ENCODE measurements around the gene SNCG.

The SNCG gene

GRCh38 chr10:86960863-86961434, 2.5 kb downstream of the SNCG start:
- DNase-seq (ENCODE audit: low spot score), result no peak

- no peak for DNase-seq (ENCODE audit: low spot score)
Observed at GRCh38 chr10:86961481-86962091, 3.2 kb downstream of the SNCG start.

GRCh38 chr10:86962136-86962980, 4.0 kb downstream of the SNCG start:
- DNase-seq (ENCODE audit: low spot score), result no peak

GRCh38 chr10:86962981-86963310, 4.5 kb downstream of the SNCG start:
- DNase-seq (ENCODE audit: low spot score), result no peak

GRCh38 chr10:86963341-86963919, 5.0 kb downstream of the SNCG start:
- DNase-seq (ENCODE audit: low spot score), result no peak

GRCh38 chr10:86964061-86964846, 5.9 kb downstream of the SNCG start:
- DNase-seq (ENCODE audit: low spot score), result no peak

GRCh38 chr10:86964847-86965190, 6.4 kb downstream of the SNCG start:
- no peak for DNase-seq (ENCODE audit: low spot score)

GRCh38 chr10:86965986-86966654, 7.7 kb downstream of the SNCG start:
- DNase-seq (ENCODE audit: low spot score), result no peak

GRCh38 chr10:86967481-86967941, 9.1 kb downstream of the SNCG start:
- no peak for DNase-seq (ENCODE audit: low spot score)

- DNase-seq (ENCODE audit: low spot score), result peak; percentile 63
Observed at GRCh38 chr10:86968271-86968993, 10.0 kb downstream of the SNCG start, which contains the start of gene ADIRF. Gene ADIRF, plus strand, starts transcription at chr10:86968482. Its CDS starts 63 bp downstream, at chr10:86968545.

GRCh38 chr10:86968994-86969355, 10.6 kb downstream of the SNCG start:
- no peak for DNase-seq (ENCODE audit: low spot score)

- DNase-seq (ENCODE audit: low spot score), result peak; percentile 47
Observed at GRCh38 chr10:86969421-86970041, 11.1 kb downstream of the SNCG start.

- peak; percentile 90 for DNase-seq (ENCODE audit: low spot score)
Observed at GRCh38 chr10:86970162-86970981, 12.0 kb downstream of the SNCG start.

- DNase-seq (ENCODE audit: low spot score), result no peak
Observed at GRCh38 chr10:86970982-86971231, 12.5 kb downstream of the SNCG start.

GRCh38 chr10:86971232-86971991, 13.0 kb downstream of the SNCG start:
- DNase-seq (ENCODE audit: low spot score), result peak; percentile 96

GRCh38 chr10:86972613-86973380, 14.4 kb downstream of the SNCG start:
- no peak for DNase-seq (ENCODE audit: low spot score)

- no peak for DNase-seq (ENCODE audit: low spot score)
Observed at GRCh38 chr10:86974484-86974883, 16.1 kb downstream of the SNCG start.

GRCh38 chr10:86976362-86977056, 18.1 kb downstream of the SNCG start:
- no peak for DNase-seq (ENCODE audit: low spot score)

Measured in AG20443 (cell line).